ENCODE results near the gene APOA4. TPM values are rescaled to one million over a fixed set of nuclear protein-coding genes. Genes with fewer than 3 reads are reported as not detected.

Gene APOA4
- total RNA-seq, 1 experiment from 2014 or later = not detected

DNA sequence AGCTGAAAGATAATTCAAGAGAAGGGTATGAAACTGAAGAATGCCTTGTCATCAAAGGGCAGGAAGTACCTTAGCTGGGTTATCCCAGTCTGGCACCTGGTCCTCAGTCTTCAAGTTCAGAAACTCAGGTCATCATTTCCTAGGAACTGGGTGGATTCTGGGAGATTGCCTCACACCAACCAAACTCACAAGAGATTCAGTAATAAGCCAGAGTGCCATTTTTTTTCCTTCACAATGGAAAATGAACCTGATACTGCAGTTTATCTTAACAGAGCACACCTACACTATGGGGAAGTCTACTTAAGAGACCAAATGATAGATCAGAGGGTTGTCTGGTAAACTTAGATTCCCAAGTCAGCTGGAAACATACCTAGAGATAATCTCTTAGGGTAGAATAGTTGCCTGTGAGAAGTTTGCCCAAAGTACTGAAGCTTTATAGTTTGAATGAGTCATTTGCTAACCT lies 46.6 kb downstream of the APOA4 start:
- DNase-seq (ENCODE audit: low read depth) = no peak

DNA sequence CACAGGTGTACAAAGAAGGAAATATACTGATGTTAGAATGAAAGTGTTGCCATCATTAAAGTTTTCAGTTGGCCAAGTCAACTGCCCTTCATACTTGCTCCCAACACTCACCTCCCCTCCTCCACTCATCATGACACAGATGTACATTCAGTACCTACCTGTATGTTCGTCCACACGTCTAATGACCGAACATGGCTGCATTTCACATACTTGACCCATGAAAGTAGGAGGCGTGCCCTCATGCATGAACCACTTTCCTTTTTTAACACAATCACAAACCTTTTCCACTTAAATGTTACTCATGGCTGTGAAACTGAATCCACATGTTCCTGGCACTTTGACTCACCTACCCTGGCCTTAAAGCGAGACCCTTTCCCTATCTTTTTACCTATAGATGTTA lies 47.1 kb downstream of the APOA4 start:
- DNase-seq (ENCODE audit: low read depth) = no peak

DNA sequence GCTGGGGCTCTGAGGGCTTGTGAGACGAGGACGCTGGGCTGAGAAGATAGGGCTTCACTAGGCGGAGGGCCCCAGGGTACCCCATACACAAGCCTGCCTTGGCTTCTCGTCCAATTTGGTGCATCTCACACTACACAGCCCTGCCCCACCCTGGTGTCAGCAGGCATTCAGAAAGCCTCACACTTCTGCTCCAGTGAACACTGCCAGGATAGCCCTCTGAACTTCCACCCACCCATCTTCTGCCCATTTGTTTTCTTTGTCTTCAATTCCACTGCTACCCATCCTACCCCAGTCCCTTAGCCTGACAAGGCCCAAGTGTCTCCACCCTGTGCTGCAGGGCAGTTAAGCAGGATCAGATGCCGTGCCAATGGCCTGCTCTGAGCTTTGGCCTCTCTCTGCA lies 48.4 kb downstream of the APOA4 start:
- DNase-seq (ENCODE audit: low read depth) = no peak

DNA sequence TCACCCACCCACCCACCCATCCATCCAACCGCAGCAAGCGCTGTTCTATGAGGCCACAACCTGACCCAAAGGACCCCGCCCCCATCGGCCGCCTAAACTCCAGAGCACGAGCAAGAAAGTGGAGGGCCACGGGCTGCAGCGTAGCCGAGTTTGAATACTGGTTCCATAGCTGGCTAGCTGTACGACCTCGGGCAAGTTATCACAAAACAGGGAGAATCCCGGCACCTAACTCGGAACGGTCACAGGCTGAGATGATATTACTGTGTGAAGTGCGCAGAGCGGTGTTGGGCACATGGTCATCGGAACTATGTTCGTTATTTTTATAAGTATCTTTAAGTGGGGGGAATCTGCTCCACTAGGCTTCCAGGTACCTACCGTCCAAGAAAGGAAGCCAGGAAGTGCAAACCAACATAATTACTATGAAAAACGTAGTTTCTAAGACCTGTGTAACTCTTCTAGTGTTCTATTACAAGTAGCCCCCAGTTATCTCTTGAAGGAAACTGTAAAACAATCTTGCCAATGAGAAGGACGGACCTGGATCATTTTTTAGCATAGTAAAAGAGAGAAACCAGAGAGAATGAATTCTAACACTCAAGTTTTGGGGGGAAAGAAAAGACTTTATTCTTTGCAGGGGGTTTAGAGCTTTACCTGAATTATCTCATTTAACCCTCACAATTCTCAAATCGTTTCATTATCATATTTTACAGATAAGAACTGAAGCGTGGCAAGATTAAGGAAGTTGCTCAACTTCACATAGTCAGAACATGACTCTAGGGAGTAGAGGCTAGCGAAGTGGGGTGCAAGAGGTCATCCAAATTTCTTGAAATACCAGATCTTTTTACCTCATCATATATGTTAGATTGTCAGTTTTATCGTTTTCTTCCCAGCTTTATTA lies 49.7 kb downstream of the APOA4 start:
- DNase-seq (ENCODE audit: low read depth) = no peak

DNA sequence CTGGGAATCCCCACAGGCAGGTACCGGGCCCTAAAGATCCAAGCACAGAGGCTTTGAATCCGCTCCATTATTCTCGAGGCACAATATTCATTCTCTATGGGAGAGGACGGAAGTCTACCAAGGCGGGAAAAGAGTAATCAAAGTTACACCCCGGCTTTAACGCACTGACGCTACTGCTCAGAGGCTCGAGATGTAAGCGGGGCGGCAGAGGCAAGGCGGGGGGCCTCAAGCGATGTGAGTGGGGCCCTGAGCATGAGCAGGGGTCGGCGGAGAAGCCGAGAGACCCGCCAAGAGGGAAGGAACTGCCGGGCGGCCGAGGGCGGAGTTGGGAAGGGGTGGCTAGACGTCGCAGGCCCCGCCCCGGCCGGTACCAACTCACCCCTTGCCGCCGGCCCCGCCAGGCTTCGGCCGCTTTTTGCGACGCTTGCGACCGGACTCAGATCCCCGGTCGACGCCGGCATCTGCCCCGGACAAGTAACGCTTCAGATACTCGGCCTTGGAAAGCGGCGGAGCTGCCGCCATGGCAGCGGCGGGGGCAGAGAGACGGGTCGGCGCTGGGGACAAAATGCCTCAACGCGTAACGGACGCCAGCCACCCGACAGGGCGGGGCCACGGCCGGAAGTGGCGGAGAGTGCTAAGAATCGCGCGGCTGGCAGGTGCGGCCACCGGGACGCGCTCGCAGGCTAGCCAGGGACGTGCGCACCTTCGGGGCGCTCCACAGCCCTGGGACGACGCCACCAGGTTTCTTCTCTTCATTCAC lies 50.5 kb downstream of the APOA4 start, which contains the start of gene BUD13:
TSS of gene BUD13 (minus strand) at position 545 of the 760 bp plus-strand sequence. CDS start at position 522, 23 bp downstream.
- peak; percentile 94 for DNase-seq (ENCODE audit: low read depth)

DNA sequence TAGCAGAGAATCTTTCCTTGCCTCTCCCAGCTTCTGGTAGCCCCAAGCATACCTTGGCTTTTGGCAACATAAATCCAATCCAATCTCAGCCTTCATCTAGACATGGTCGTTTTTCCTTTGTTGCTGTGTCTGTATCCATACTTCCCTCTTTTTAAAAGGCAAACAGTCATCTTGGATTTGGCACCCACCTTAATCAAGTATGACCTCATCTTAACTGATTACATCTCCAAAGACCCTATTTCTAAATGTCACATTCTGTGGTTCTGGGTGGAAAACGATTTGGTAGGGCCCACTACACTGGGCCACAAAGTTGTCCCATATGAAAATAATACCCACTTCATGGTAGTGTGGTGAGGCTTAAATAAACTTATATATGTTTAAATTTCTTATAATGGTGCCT lies 51.2 kb downstream of the APOA4 start:
- no peak for DNase-seq (ENCODE audit: low read depth)

Other genes starting within 250 kb of the APOA4 start
- gene BUD13, start 50.3 kb downstream of the APOA4 start, total RNA-seq (2014; rRNA removed; shearing (Covaris generic)) = 23.2 and 31.8 TPM in 2 replicates
- gene ZPR1, start 35.3 kb downstream of the APOA4 start, total RNA-seq (2014; rRNA removed; shearing (Covaris generic)) = 84.1 and 122 TPM in 2 replicates
- not detected in 2 replicates for gene APOA5, start 31.4 kb downstream of the APOA4 start, total RNA-seq (2014; rRNA removed; shearing (Covaris generic))
- gene APOC3, start 6.6 kb upstream of the APOA4 start, total RNA-seq (2014; rRNA removed; shearing (Covaris generic)) = not detected in 2 replicates
- 0.11 TPM in 1 of 2 replicates, not detected in the other for gene APOA1, start 14.3 kb upstream of the APOA4 start, total RNA-seq (2014; rRNA removed; shearing (Covaris generic))